HepG2 (cell line): Measurements from ENCODE around the gene PRKCZ. TPM values are rescaled to one million over a fixed set of nuclear protein-coding genes. Genes with fewer than 3 reads are reported as not detected.

Source experiments
- JUN ChIP-seq: sonication (generic); formaldehyde crosslinking; IDR thresholded peaks from 2 replicates; pipeline ENCODE4 v1.4.0; 2020; ENCODE audit warnings: mild to moderate bottlenecking, missing genetic modification reagents
- PAF1 ChIP-seq: IDR thresholded peaks from 2 replicates; pipeline ENCODE4 v1.6.1; 2016; ENCODE audit warnings: missing genetic modification reagents, missing compliant biosample characterization
- SMAD1 ChIP-seq: sonication (generic); formaldehyde crosslinking; IDR thresholded peaks from 2 replicates; pipeline ENCODE4 v1.4.0; 2020; ENCODE audit warnings: missing genetic modification reagents, low read depth, mild to moderate bottlenecking, borderline replicate concordance
- SMAD3 ChIP-seq: sonication (generic); formaldehyde crosslinking; IDR thresholded peaks from 2 replicates; pipeline ENCODE4 v1.4.0; 2020; ENCODE audit warnings: missing genetic modification reagents
- TEAD3 ChIP-seq: optimal IDR thresholded peaks from 2 replicates; pipeline ENCODE3; 2016; ENCODE audit warnings: borderline replicate concordance
- WIZ ChIP-seq: sonication (generic); formaldehyde crosslinking; IDR thresholded peaks from 2 replicates; pipeline ENCODE4 v1.5.1; 2020; ENCODE audit warnings: mild to moderate bottlenecking, missing genetic modification reagents
- ZNF230 ChIP-seq: sonication (generic); formaldehyde crosslinking; IDR thresholded peaks from 2 replicates; pipeline ENCODE4 v1.4.0; 2020; ENCODE audit warnings: mild to moderate bottlenecking, missing genetic modification reagents
- ZNF232 ChIP-seq: sonication (generic); formaldehyde crosslinking; IDR thresholded peaks from 2 replicates; pipeline ENCODE4 v1.4.0; 2020; ENCODE audit warnings: missing genetic modification reagents, borderline replicate concordance
- ZNF251 ChIP-seq: sonication (generic); formaldehyde crosslinking; IDR thresholded peaks from 2 replicates; pipeline ENCODE4 v1.9.0; 2021; ENCODE audit warnings: mild to moderate bottlenecking, missing genetic modification reagents
- ZNF383 ChIP-seq: sonication (generic); formaldehyde crosslinking; IDR thresholded peaks from 2 replicates; pipeline ENCODE4 v1.4.0; 2020; ENCODE audit warnings: missing genetic modification reagents, mild to moderate bottlenecking, borderline replicate concordance
- ZNF615 ChIP-seq: sonication (generic); formaldehyde crosslinking; IDR thresholded peaks from 2 replicates; pipeline ENCODE4 v1.5.0; 2020; ENCODE audit warnings: mild to moderate bottlenecking, missing genetic modification reagents, borderline replicate concordance
- ZNF713 ChIP-seq: sonication (generic); formaldehyde crosslinking; IDR thresholded peaks from 2 replicates; pipeline ENCODE4 v1.4.0; 2020; ENCODE audit warnings: mild to moderate bottlenecking, missing genetic modification reagents
- ZNF737 ChIP-seq: sonication (generic); formaldehyde crosslinking; IDR thresholded peaks from 2 replicates; pipeline ENCODE4 v1.5.0; 2020; ENCODE audit warnings: missing genetic modification reagents, mild to moderate bottlenecking, borderline replicate concordance
- ZNF776 ChIP-seq: sonication (generic); formaldehyde crosslinking; IDR thresholded peaks from 2 replicates; pipeline ENCODE4 v1.4.0; 2020; ENCODE audit warnings: mild to moderate bottlenecking, missing genetic modification reagents
- ZNF83 ChIP-seq: sonication (generic); formaldehyde crosslinking; IDR thresholded peaks from 2 replicates; pipeline ENCODE4 v1.4.0; 2020; ENCODE audit warnings: missing genetic modification reagents, mild to moderate bottlenecking, borderline replicate concordance
- ZSCAN30 ChIP-seq: sonication (generic); formaldehyde crosslinking; IDR thresholded peaks from 2 replicates; pipeline ENCODE4 v1.5.0; 2020; ENCODE audit warnings: mild to moderate bottlenecking, missing genetic modification reagents
- polyA plus RNA-seq, 8 experiments: library from polyadenylated mRNA; depleted of rRNA in 3 of 8; stranded (reverse) in 7 of 8; unstranded in 1 of 8; fragments of >200 nt; fragmentation: Illumina TruSeq in 4 of 8; extraction: Trizol in 4 of 8; gene quantifications; 2 replicates each; pipeline versions ENCODE4 v1.2.1 to v1.2.3, GENCODE V29; 2011 to 2016; ENCODE audit warnings: low read depth in 4 of 8, missing spikeins in 1 of 8, mixed read lengths in 1 of 8; ENCODE audit not compliant: insufficient read depth in 1 of 8
- total RNA-seq, 5 experiments: library from RNA; depleted of rRNA; stranded (reverse); fragments of >200 nt; fragmentation: Illumina TruSeq; extraction: Trizol; gene quantifications; 2 replicates each; pipeline ENCODE4 v1.2.3, GENCODE V29; 2016; ENCODE audit warnings: low read depth in 1 of 5
- TF ChIP-seq, protein P1 (sequence below): sonication (generic); formaldehyde crosslinking; IDR thresholded peaks from 2 replicates; pipeline ENCODE4 v1.4.0; 2020; ENCODE audit warnings: missing genetic modification reagents
- TF ChIP-seq, protein P2 (sequence below): sonication (generic); formaldehyde crosslinking; IDR thresholded peaks from 2 replicates; pipeline ENCODE4 v1.8.0; 2022; ENCODE audit warnings: missing genetic modification reagents, mild to moderate bottlenecking, borderline replicate concordance
- TF ChIP-seq, protein P3 (sequence below): sonication (generic); formaldehyde crosslinking; conservative IDR thresholded peaks from 2 replicates; pipeline ENCODE4 v1.4.0; 2020; ENCODE audit warnings: mild to moderate bottlenecking, missing genetic modification reagents, moderate library complexity
- TF ChIP-seq, protein P4 (sequence below): sonication (generic); formaldehyde crosslinking; IDR thresholded peaks from 2 replicates; pipeline ENCODE4 v1.4.0; 2020; ENCODE audit warnings: mild to moderate bottlenecking, missing genetic modification reagents

Gene PRKCZ
- total and polyA plus RNA-seq, 2 of the 13 experiments (the other 11 are each of a cell fraction or from before 2014, with no cell fraction given): 34.7 to 85.2 TPM

DNA sequence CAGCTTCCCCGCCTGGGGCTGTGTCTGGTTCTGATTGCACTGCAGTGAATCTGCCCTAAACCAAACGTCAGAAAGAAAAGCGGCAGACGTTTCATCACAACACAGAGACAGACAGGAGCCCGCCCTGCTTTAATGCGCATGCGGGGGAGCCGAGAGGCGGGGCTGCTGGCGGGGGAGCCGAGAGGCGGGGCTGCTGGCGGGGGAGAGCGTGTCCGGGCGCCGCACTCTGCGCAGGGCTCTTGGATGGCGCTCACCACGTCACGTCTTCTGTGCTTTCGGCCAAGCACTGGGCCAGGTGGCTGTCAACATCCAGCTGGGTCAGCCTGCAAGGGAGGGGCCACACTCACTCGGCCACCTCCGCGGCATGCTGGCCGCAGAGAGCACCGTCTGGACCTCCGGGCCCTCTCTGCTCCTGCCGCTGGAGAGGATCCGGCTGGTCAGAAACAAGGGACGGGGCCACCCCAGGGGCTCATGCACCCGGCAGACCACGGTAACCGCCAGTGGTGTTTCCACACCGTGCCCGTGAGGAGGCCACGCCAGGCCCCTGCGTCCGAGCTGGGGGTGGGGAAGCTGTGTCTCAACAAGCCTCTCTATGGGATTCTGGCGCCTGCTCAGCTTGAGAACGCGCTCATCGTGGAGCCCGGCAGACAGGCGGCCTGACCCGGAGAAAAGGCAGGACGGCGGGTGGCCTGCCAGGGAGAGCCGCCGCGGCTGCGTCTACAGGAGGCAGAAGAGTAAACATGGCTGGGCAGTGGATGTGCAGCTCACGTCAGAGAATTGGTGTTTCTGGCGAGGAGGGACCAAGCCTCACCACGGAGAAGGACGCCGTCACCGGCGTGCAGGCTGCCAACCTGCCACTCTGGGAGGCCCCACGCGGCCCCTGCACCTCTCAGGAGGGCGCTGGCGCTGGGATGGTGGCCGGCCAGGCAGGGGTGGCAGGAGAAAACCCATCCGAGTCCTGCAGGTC lies 139.5 kb downstream of the PRKCZ start (continued):
- peak; percentile 35; the same call in 1 of the 2 replicates for TF ChIP-seq ZNF83 (CRISPR knock-in tag)
- TF ChIP-seq, protein P1, sequence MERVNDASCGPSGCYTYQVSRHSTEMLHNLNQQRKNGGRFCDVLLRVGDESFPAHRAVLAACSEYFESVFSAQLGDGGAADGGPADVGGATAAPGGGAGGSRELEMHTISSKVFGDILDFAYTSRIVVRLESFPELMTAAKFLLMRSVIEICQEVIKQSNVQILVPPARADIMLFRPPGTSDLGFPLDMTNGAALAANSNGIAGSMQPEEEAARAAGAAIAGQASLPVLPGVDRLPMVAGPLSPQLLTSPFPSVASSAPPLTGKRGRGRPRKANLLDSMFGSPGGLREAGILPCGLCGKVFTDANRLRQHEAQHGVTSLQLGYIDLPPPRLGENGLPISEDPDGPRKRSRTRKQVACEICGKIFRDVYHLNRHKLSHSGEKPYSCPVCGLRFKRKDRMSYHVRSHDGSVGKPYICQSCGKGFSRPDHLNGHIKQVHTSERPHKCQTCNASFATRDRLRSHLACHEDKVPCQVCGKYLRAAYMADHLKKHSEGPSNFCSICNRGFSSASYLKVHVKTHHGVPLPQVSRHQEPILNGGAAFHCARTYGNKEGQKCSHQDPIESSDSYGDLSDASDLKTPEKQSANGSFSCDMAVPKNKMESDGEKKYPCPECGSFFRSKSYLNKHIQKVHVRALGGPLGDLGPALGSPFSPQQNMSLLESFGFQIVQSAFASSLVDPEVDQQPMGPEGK (CRISPR knock-in tag): peak; percentile 81
- TF ChIP-seq SMAD1 (CRISPR knock-in tag): 0 out of 2 replicates have a peak, but pooled peaks have one; percentile 20
- no peak for TF ChIP-seq ZNF383
- peak; percentile 30; the same call in 1 of the 2 replicates for TF ChIP-seq JUN
- 0 out of 2 replicates have a peak, but pooled peaks have one; percentile 21 for TF ChIP-seq PAF1 (CRISPR knock-in tag)
- 0 out of 2 replicates have a peak, but pooled peaks have one; percentile 46 for TF ChIP-seq ZNF615 (CRISPR knock-in tag)
- no peak for TF ChIP-seq ZSCAN30 (CRISPR knock-in tag)
- peak; percentile 86 for TF ChIP-seq ZNF230 (CRISPR knock-in tag)
- TF ChIP-seq SMAD3 (CRISPR knock-in tag): no peak
- TF ChIP-seq, protein P2, sequence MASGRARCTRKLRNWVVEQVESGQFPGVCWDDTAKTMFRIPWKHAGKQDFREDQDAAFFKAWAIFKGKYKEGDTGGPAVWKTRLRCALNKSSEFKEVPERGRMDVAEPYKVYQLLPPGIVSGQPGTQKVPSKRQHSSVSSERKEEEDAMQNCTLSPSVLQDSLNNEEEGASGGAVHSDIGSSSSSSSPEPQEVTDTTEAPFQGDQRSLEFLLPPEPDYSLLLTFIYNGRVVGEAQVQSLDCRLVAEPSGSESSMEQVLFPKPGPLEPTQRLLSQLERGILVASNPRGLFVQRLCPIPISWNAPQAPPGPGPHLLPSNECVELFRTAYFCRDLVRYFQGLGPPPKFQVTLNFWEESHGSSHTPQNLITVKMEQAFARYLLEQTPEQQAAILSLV (CRISPR knock-in tag): no peak
- 0 out of 2 replicates have a peak, but pooled peaks have one; percentile 30 for TF ChIP-seq ZNF737 (CRISPR knock-in tag)
- peak; percentile 38; the same call in 1 of the 2 replicates for TF ChIP-seq ZNF776
- TF ChIP-seq WIZ (CRISPR knock-in tag): no peak
- 0 out of 2 replicates have a peak, but pooled peaks have one; percentile 41 for TF ChIP-seq ZNF232
- 0 out of 2 replicates have a peak, but pooled peaks have one; percentile 36 for TF ChIP-seq ZNF251 (CRISPR knock-in tag)
- TF ChIP-seq ZNF713: 0 out of 2 replicates have a peak, but pooled peaks have one; percentile 1
- no peak for TF ChIP-seq TEAD3
- TF ChIP-seq, protein P3, sequence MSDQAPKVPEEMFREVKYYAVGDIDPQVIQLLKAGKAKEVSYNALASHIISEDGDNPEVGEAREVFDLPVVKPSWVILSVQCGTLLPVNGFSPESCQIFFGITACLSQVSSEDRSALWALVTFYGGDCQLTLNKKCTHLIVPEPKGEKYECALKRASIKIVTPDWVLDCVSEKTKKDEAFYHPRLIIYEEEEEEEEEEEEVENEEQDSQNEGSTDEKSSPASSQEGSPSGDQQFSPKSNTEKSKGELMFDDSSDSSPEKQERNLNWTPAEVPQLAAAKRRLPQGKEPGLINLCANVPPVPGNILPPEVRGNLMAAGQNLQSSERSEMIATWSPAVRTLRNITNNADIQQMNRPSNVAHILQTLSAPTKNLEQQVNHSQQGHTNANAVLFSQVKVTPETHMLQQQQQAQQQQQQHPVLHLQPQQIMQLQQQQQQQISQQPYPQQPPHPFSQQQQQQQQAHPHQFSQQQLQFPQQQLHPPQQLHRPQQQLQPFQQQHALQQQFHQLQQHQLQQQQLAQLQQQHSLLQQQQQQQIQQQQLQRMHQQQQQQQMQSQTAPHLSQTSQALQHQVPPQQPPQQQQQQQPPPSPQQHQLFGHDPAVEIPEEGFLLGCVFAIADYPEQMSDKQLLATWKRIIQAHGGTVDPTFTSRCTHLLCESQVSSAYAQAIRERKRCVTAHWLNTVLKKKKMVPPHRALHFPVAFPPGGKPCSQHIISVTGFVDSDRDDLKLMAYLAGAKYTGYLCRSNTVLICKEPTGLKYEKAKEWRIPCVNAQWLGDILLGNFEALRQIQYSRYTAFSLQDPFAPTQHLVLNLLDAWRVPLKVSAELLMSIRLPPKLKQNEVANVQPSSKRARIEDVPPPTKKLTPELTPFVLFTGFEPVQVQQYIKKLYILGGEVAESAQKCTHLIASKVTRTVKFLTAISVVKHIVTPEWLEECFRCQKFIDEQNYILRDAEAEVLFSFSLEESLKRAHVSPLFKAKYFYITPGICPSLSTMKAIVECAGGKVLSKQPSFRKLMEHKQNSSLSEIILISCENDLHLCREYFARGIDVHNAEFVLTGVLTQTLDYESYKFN (CRISPR knock-in tag): peak; percentile 51; the same call in 1 of the 2 replicates
- TF ChIP-seq, protein P4, sequence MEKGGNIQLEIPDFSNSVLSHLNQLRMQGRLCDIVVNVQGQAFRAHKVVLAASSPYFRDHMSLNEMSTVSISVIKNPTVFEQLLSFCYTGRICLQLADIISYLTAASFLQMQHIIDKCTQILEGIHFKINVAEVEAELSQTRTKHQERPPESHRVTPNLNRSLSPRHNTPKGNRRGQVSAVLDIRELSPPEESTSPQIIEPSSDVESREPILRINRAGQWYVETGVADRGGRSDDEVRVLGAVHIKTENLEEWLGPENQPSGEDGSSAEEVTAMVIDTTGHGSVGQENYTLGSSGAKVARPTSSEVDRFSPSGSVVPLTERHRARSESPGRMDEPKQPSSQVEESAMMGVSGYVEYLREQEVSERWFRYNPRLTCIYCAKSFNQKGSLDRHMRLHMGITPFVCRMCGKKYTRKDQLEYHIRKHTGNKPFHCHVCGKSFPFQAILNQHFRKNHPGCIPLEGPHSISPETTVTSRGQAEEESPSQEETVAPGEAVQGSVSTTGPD (CRISPR knock-in tag): 0 out of 2 replicates have a peak, but pooled peaks have one; percentile 33
